DND-41 (cell line): ENCODE results near the gene BCKDHB.
A peak's percentile ranks its signal among the peaks of the same experiment; 100 is the strongest.

ENCODE experiments used
- ATAC-seq: fragments of 200-7000 bp; cut with Tn5 transposase; 3 replicates; pipeline ENCODE4 v1.9.1; 2021; ENCODE audit warnings: low read depth; ENCODE audit not compliant: insufficient read depth
- DNase-seq: peaks from one replicate; pipeline ENCODE4 v3.0.0-alpha.2; 2020
- H2AFZ ChIP-seq: 2 replicates; pipeline ENCODE4 v1.6.0; 2012; ENCODE audit warnings: low read depth, low read length
- H3K27ac ChIP-seq: 2 replicates; pipeline ENCODE4 v1.5.1; 2012; ENCODE audit warnings: low read length, inconsistent platforms
- H3K27me3 ChIP-seq: fragments of 200-600 bp; sonication (generic); 2 replicates; pipeline ENCODE4 v1.6.0; 2012; ENCODE audit warnings: low read length, mild to moderate bottlenecking, inconsistent platforms; ENCODE audit not compliant: insufficient read depth, poor library complexity
- H3K36me3 ChIP-seq: 2 replicates; pipeline ENCODE4 v1.5.1; 2012; ENCODE audit warnings: low read length, inconsistent platforms; ENCODE audit not compliant: insufficient read depth
- H3K4me1 ChIP-seq: 2 replicates; pipeline ENCODE4 v1.5.1; 2012; ENCODE audit warnings: mild to moderate bottlenecking, low read length; ENCODE audit not compliant: insufficient read depth
- H3K4me2 ChIP-seq: 2 replicates; pipeline ENCODE4 v1.6.0; 2012; ENCODE audit warnings: mild to moderate bottlenecking, moderate library complexity, low read length, inconsistent platforms; ENCODE audit not compliant: insufficient read depth
- H3K4me3 ChIP-seq, 2 experiments: fragments of 200-600 bp in 1 of 2; shearing (Covaris generic) in 1 of 2; 2 replicates each; pipeline ENCODE4 v1.5.1; 2012 to 2016; ENCODE audit warnings: inconsistent platforms in 2 of 2, low read length in 2 of 2, mild to moderate bottlenecking in 2 of 2, low read depth in 1 of 2, moderate library complexity in 1 of 2
- H3K79me2 ChIP-seq: 2 replicates; pipeline ENCODE4 v1.6.0; 2012; ENCODE audit warnings: low read length, inconsistent platforms; ENCODE audit not compliant: insufficient read depth
- H3K9ac ChIP-seq: 2 replicates; pipeline ENCODE4 v1.6.0; 2012; ENCODE audit warnings: low read depth, mild to moderate bottlenecking, inconsistent platforms, low read length, moderate library complexity
- H3K9me3 ChIP-seq: 2 replicates; pipeline ENCODE4 v1.5.1; 2012; ENCODE audit warnings: low read length, moderate library complexity, mild to moderate bottlenecking, inconsistent platforms; ENCODE audit not compliant: insufficient read depth, severe bottlenecking
- H4K20me1 ChIP-seq: 2 replicates; pipeline ENCODE4 v1.6.0; 2012; ENCODE audit warnings: low read length; ENCODE audit not compliant: insufficient read depth
- EZH2 ChIP-seq: IDR thresholded peaks from 3 replicates; pipeline ENCODE4 v1.6.1; 2012; ENCODE audit warnings: borderline replicate concordance, low read depth, mild to moderate bottlenecking, moderate library complexity, low read length, inconsistent platforms; ENCODE audit not compliant: severe bottlenecking
- TF ChIP-seq, protein P1 (sequence below): IDR thresholded peaks from 2 replicates; pipeline ENCODE4 v1.5.1; 2012; ENCODE audit warnings: borderline replicate concordance, low read length, moderate library complexity, mild to moderate bottlenecking; ENCODE audit not compliant: poor library complexity, severe bottlenecking; ENCODE audit errors: extremely low read depth

The BCKDHB gene

DNA sequence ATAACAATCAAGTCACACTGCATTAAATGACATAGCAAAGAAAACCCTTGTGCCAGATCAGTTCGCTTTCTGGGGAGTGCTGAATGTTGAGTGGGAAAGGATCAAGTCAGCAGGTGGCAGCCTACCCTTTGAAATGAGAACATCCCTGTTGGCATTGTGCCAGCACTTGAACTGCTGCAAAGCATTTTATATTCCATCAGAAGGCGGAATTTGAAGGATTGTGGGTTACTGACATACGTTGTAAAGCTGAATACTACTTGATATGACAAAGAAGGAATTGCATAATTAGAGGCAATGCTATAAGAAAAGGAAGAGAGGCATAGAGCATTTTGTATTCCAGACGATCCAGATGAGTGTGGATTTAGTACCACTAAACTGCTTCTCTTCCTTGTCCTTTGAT lies 26.5 kb downstream of the BCKDHB start:
- Histone ChIP-seq H3K9me3 (no peaks in the 10 kb centered on the region), H3K4me3 (no peak overlapping the region), H3K36me3 (peaks cover 21% of the 10 kb centered on the region), H3K4me2 (no peak overlapping the region), H4K20me1 (no peaks in the 10 kb centered on the region), H3K79me2 (no peaks in the 10 kb centered on the region), H2AFZ (no peak overlapping the region), H3K4me1 (no peaks in the 10 kb centered on the region), H3K27ac (no peak overlapping the region), H3K9ac (no peak overlapping the region), H3K27me3 (no peaks in the 10 kb centered on the region)
- TF ChIP-seq, protein P1, sequence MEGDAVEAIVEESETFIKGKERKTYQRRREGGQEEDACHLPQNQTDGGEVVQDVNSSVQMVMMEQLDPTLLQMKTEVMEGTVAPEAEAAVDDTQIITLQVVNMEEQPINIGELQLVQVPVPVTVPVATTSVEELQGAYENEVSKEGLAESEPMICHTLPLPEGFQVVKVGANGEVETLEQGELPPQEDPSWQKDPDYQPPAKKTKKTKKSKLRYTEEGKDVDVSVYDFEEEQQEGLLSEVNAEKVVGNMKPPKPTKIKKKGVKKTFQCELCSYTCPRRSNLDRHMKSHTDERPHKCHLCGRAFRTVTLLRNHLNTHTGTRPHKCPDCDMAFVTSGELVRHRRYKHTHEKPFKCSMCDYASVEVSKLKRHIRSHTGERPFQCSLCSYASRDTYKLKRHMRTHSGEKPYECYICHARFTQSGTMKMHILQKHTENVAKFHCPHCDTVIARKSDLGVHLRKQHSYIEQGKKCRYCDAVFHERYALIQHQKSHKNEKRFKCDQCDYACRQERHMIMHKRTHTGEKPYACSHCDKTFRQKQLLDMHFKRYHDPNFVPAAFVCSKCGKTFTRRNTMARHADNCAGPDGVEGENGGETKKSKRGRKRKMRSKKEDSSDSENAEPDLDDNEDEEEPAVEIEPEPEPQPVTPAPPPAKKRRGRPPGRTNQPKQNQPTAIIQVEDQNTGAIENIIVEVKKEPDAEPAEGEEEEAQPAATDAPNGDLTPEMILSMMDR, result peak; percentile 59
- no peak for TF ChIP-seq EZH2
- peak; percentile 60; the same call in 2 of the 3 replicates for ATAC-seq
- DNase-seq, result peak; percentile 42

DNA sequence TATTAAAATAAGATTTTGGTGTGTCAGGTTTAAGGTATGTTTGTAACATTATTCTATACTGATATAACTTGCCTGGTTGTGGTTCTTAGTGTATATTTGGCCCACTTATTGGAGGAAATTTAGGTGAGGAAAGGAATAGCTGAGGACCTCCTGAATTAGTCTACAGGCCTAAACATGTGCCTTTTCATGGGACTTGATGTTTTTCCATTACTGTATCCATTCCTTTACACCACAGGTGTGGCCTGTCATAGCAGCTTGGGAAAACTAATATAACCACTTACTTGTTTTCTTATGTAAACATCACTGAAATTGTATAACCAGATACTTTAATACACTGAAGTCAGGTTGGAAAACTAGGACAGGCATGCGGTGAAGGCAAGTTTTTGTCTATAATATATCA lies 27.6 kb downstream of the BCKDHB start:
- H3K4me1 ChIP-seq, result no peaks in the 10 kb centered on the region

DNA sequence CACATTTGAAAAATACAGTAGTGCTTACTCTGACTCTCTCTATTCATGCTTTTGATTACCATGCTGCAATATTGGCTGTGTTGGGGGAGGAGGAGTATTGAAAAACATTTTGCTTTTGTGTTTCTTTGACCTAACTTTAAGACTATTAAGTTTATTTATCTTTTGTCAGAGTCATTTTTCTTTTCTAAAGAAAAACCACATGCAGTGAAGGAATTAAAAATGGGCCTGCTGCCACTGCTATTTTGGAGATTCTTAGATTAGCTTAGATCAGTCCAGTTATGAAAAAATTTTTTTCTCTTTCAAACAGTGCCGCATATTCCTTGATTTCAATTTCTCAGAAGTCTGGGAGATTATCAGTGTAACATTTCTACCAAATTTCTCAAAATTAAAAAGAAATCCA lies 36.1 kb downstream of the BCKDHB start:
- no peak for TF ChIP-seq EZH2
- TF ChIP-seq, protein P1, result no peak
- Histone ChIP-seq H3K27me3 (no peaks in the 10 kb centered on the region), H2AFZ (no peak overlapping the region), H3K27ac (no peak overlapping the region), H3K9ac (no peak overlapping the region), H3K4me3 (no peak overlapping the region), H3K79me2 (no peaks in the 10 kb centered on the region), H4K20me1 (no peaks in the 10 kb centered on the region), H3K4me1 (no peaks in the 10 kb centered on the region), H3K36me3 (peaks cover 18% of the 10 kb centered on the region; the same call in 1 of the 2 replicates), H3K9me3 (peaks cover 3% of the 10 kb centered on the region), H3K4me2 (no peak overlapping the region)
- no peak for DNase-seq
- no peak for ATAC-seq

More for the DNA sequence above, 27.6 kb downstream of the BCKDHB start:
- ATAC-seq (no peak), DNase-seq (no peak)
- H3K4me3 ChIP-seq, result no peak overlapping the region
- H3K79me2 ChIP-seq, result no peaks in the 10 kb centered on the region
- H2AFZ ChIP-seq, result no peak overlapping the region
- no peaks in the 10 kb centered on the region for H3K9me3 ChIP-seq
- no peak overlapping the region for H3K27ac ChIP-seq
- no peaks in the 10 kb centered on the region for H3K27me3 ChIP-seq
- H3K36me3 ChIP-seq, result peaks cover 21% of the 10 kb centered on the region
- H3K4me2 ChIP-seq, result no peak overlapping the region
- H4K20me1 ChIP-seq, result no peaks in the 10 kb centered on the region
- no peak overlapping the region for H3K9ac ChIP-seq
- no peak for TF ChIP-seq EZH2
- TF ChIP-seq, protein P1, result no peak

DNA sequence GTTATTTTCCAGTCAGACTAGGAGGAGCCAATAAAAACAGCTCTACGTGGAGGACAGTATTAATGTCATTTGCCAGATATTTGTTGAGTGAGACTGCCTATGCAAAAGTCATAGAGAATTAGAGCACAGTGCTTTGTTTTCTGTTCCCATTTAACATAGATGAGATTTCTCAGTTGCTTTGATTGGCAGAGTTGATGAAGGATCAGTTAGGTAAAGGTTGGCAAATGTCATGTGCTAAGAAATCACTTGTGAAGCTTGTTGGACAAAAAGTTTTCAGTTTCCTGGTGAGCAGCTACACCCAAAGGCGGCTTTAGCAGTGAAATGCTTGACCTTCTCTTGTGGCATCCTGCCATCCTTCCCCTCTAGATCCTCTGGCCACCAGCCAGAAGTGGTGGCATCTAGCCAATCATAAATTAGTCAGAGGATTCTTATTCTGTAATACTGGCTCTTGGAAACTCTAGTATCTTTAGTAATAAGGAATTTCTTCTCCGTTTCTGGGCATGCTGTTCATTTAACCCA lies 37.0 kb downstream of the BCKDHB start:
- Histone ChIP-seq H3K4me3 (no peak overlapping the region), H3K27me3 (no peaks in the 10 kb centered on the region), H3K9me3 (peaks cover 3% of the 10 kb centered on the region), H3K4me2 (no peak overlapping the region), H3K79me2 (no peaks in the 10 kb centered on the region), H3K36me3 (peaks cover 20% of the 10 kb centered on the region; the same call in 1 of the 2 replicates), H3K4me1 (no peaks in the 10 kb centered on the region), H3K9ac (no peak overlapping the region), H2AFZ (no peak overlapping the region), H4K20me1 (no peaks in the 10 kb centered on the region), H3K27ac (no peak overlapping the region)
- ATAC-seq (no peak), DNase-seq (no peak)
- no peak for TF ChIP-seq EZH2
- TF ChIP-seq, protein P1, result no peak
